ENCODE results near the gene EPB41L1. TPM values are rescaled to one million over a fixed set of nuclear protein-coding genes. Genes with fewer than 3 reads are reported as not detected.

EPB41L1 gene
- total RNA-seq, 1 donor from 2014 or later = not detected

DNA sequence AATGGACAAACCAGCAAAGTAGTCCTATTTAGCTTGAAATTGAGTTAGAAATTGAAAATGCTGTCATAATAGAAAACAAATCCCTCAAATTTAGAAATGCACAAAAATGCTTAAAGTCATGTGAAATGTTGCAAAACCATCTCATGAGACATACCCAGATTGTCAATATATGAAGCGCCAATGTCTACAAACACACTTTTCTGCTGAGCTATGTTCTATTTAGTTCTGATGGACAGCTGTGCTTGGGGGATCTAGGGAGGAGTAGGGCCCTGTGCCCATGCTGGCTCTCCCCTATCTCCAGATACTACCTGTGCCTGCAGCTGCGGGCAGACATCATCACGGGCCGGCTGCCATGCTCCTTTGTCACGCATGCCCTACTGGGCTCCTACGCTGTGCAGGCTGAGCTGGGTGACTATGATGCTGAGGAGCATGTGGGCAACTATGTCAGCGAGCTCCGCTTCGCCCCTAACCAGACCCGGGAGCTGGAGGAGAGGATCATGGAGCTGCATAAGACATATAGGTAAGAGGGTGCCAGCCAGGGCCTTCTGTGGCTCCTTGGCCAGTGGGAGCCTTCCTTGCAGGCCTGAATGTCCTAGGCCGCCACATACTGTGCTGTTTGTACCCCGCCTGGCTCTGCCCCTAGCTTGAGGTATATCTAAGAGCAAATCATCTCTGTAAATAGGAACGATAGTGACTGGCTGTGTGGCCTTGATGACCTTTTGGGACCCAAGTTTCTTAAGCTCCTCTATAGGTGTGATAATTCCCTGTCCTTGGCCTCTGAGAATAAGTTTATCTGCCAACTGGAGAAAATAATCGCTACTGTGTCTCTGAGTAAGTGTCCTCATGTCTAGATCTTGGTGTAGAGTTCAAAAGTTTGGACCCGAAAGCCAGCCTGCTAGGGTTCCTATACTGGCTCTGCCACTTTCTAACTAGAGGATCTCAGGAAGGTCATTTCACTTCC is 30.6 kb downstream of the EPB41L1 start:
- intact Hi-C loops (cut with micrococcal nuclease) = no loop called here

DNA sequence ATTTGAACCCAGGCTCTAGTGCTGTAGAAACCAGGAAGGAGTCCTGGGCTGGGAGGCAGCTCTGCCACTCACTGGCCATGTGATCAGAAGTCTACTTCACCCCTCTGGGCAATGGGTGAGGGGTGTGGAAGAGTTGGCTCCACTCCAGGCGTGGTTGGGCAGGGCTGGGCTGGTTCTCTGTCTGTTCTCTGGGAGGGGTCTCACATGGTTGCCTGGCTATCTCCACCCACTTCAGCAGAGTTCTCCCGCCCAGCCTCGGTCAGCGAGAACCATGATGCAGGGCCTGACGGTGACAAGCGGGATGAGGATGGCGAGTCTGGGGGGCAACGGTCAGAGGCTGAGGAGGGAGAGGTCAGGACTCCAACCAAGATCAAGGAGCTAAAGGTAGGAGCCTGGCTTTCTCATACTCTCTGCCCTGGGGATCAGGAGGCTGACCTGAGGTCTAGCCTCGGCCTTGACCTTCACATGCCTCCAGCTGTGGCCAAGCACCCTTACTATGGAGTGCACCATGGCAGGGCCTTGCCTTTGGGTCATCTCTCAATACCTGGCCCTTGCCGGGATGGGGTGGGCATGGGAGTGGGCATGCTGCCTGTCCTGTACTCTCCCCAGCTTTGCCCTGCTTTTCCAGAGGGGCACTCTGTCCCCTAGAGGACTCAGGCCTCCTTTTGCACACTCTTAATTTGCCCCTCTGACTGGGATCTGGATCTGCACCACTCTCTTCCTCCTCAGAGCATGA is 39.6 kb downstream of the EPB41L1 start:
- intact Hi-C loops (cut with micrococcal nuclease) = no loop called here

DNA sequence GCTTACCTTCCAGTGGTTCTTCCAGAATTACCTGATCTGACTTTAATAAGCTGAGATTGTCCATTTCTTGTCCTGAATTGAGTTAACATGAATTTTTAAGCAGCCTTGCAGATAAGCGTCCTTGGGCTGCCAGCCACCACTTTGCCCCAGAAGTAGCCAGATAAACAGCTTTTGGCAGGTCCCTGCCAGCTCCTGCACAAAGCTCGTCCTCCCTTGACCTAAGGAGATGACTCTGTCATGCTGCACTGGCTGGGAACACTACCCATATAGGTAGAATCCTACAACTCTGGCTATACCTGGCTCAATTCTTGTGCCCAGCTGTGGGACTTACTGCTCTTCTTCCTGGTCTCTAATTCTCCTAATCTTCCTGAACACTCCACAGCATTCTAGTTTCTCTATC is 42.1 kb downstream of the EPB41L1 start:
- intact Hi-C loops (cut with micrococcal nuclease) = no loop called here

- intact Hi-C loops (cut with micrococcal nuclease) = no loop called here
Observed at GRCh38 chr20:36197271-36197670, 42.7 kb downstream of the EPB41L1 start.

DNA sequence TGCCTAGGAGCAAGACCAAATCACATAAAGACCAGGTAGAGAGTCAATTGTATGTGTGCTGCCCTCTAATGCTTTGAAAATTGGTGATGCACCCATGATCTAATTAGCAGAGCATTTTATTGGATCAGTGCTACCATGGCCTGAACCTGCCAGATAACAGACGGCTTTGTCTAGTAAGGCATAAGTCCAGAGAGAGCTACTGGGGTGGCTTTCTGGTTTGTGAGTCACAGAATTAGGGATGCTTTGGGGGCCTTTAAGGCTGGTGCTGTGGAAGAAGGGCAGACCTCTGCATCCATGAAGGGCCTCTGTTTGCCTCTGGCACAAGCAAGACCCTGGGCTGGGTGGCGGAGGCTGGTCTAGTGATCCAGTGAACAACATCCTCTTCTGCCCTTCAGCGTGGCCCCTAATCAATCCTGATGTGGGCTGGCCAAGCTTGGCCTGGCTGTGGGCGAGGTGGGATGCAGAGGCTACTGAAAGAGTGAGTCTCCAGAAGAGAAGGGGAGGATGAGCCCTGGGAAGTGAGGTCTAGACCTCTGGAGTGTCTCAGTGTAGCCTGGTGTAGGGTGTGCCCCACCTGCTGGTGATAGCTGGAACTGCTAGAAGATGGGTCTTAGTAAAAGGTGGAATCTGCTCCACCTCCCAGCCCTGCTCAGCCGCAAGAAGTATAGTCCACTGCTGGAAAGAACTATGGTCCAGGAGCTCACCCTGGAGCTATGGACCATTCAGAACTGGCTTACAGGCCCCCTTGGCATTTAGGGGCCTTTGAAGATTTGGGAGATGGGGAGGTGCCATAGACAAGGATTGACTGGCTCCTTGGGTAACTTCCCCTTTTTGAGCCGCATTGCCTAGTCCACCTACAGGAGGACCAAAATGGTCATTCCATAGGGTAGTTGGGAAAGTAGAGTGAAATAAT is 45.1 kb downstream of the EPB41L1 start:
- intact Hi-C loops (cut with micrococcal nuclease) = loop anchor here (1.0 kb wide), 3 partner anchors 43 to 406 kb away; partner anchors contain the start of gene RAB5IF

DNA sequence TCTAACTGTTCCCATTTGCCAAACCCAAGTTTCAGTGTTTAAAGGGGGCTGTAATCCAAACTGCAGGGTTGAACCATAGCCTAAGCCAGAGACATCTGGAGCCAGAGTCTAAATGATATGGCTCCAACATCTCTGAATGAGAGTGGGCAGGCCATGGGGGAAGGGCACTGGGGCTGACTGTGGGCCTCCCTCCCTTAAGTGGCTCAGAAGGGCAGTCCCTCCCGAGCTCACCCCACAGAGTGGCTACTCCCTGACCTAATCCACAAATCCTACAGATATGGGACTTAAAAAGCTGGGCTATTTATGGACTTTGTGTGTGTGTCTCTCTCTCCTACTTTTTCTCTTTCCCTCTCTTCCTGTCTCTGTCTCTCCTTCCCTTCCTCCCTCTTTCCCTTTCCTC is 45.9 kb downstream of the EPB41L1 start:
- intact Hi-C loops (cut with micrococcal nuclease) = no loop called here

DNA sequence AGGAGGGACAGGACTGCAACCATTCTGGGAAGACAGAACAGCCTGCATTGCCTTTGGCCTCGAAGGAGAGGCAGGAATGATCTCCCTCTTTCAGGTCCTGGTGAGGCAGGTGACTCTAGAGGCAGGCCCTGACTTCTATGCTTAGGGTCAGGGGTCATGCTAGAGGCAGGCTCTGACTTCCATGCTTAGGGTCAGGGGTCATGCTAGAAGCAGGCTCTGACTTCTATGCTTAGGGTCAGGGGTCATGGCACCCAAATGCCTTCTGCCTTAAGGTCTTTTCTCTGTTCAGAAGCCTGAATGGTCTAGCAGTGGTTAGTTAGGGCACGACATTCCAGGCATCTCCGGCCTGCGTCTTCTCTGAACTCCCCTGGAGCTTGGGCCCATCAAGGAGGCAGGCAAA is 46.7 kb downstream of the EPB41L1 start:
- intact Hi-C loops (cut with micrococcal nuclease) = no loop called here

DNA sequence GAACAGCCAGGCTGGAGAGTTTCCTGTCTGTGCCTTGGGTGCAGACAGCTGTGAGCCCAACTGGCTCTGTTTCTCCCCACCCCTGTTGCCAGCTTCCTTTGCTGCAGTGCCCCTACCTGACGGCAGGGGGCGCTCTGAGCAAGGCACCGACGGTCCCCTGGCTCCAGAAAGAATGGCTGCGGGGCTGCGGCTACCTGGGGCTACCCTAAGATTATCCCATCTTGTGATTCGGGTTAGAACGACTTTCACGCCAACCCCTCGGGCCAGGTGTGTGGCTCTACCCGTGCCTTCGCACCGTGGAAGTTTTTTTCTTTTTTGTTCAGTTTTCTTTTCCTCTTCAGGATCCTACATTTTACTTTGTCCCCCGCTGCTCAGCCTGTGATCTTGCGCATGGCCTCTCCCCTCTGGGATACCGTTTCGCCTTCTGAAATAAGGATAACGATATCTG is 48.4 kb downstream of the EPB41L1 start:
- intact Hi-C loops (cut with micrococcal nuclease) = loop anchor here (1.0 to 2.0 kb wide), 3 partner anchors 236 to 552 kb away; no protein-coding TSS in a partner anchor

GRCh38 chr20:36203861-36204260 is 49.3 kb downstream of the EPB41L1 start:
- intact Hi-C loops (cut with micrococcal nuclease) = loop anchor here (1.0 to 2.0 kb wide), 3 partner anchors 235 to 551 kb away; no protein-coding TSS in a partner anchor

DNA sequence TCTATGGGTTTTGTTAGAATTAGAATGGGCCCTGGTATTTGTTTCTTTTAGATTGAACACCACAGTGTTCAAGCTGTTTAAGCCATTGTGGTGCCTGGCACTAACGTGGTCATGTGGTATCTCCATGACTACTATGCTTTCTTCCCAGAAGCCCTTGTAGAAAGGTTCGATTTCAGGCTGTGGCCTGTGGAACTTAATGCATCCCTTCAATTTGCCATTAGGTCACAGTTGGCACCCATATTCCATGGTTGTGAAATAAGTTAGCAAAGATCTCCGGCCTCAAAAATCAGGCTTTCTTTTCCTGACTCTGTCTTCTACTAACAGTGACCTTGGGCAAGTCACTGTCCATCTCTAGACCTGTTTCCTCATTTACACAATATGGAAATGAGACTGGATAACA is 50.5 kb downstream of the EPB41L1 start:
- intact Hi-C loops (cut with micrococcal nuclease) = no loop called here

GRCh38 chr20:36206068-36206467 is 51.5 kb downstream of the EPB41L1 start:
- intact Hi-C loops (cut with micrococcal nuclease) = no loop called here

- intact Hi-C loops (cut with micrococcal nuclease) = no loop called here
Observed at GRCh38 chr20:36206641-36207040, 52.1 kb downstream of the EPB41L1 start.

- intact Hi-C loops (cut with micrococcal nuclease) = no loop called here
Observed at GRCh38 chr20:36207602-36208001, 53.1 kb downstream of the EPB41L1 start.

- intact Hi-C loops (cut with micrococcal nuclease) = no loop called here
Observed at GRCh38 chr20:36208257-36208656, 53.7 kb downstream of the EPB41L1 start.

DNA sequence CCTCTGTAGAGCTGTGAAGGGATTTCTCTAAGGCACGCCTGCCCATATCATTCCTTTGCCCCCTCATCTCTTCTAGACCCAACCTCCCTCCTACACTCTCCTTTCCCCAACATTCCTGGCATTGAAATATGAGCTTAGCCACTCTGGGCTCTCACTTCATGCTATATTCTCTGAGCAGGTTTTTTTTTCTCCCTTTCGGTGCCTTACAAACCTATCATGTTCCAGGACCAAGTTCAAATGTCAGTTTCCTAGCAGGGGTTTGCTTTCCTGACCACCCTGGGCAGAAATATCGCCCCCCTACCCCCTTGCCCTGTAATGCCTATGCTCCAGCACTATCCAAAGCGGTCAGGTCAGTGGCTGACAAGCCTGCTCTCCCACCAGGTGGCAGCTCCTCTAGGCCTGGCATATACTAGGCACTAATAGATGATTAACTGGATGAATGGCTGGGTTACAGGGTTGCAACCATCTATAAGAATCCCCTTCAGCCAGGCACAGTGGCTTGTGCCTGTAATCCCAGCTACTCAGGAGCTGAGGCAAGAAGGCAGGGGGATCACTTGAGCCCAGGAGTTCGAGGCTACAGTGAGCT is 56.0 kb downstream of the EPB41L1 start:
- intact Hi-C loops (cut with micrococcal nuclease) = no loop called here

- intact Hi-C loops (cut with micrococcal nuclease) = no loop called here
Observed at GRCh38 chr20:36213362-36213761, 58.8 kb downstream of the EPB41L1 start.

DNA sequence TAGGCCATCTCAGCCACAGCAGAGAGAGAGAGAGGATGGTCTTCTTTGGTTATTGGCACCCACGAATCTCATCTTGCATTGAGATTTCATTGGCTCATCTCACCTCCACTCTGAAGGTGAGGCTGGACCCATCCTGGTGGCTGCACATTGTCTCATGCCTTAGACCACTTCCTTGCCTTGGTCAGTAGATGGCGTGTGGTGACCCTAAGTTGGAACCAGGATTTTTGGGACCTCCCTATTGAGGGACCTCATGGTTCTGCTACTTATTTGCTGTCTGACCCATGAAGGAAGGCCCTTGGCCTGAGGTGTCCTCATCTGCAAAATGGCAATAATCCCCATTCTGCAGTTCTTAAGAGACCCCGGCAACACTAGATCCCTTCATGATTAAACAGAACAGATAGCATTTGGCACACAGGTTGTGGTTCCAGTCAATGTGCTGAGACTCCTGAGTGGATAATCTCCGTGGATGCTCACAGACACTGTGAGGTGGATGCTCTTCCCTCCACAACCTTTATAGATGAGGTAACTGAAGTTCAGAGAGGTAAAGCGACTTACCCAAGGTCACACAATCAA is 60.2 kb downstream of the EPB41L1 start:
- intact Hi-C loops (cut with micrococcal nuclease) = loop anchor here (1.0 kb wide), 1 partner anchor 225 kb away; no protein-coding TSS in a partner anchor

DNA sequence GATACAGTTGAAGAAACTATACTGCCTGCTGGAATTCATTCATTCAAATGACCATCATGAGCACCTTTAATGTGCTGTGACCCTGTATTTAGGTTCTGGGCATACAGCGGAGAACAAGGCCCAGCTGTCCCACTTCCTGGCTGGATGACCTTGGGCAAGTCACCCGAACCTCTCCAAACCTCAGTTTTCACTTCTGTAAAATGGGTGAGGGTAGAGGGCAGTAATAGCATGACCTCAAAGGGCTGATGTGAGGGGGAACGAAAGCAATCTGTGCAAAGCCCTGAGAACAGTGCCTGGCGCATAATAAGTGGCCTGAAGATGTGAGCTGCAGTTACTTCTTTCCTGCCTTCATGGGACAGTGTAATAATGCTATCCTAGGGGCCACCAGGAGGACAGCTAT is 61.2 kb downstream of the EPB41L1 start:
- intact Hi-C loops (cut with micrococcal nuclease) = no loop called here

- intact Hi-C loops (cut with micrococcal nuclease) = no loop called here
Observed at GRCh38 chr20:36216314-36217025, 61.9 kb downstream of the EPB41L1 start.

DNA sequence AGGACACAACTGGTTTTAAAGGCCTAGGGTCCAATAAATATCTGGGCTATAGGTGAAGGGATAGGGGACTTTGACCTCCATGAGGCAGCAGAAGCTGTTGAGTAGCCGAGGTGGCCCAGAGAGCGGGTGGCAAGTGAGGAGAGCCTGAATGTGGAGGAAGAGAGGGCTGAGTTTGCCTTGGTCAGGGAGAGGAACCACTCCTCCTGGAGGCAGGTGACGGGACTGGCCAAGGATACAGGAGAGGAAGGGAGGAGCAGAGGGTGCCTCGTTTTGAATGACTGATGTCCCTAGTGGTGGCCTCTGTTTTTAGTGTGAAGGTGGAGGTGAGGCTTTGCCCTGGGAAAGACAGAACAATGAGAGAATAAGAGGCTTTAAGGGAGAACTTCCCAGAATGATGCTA is 62.7 kb downstream of the EPB41L1 start:
- intact Hi-C loops (cut with micrococcal nuclease) = no loop called here
